Prostate gland (tissue), 2 donors: ENCODE data around the gene ITIH3. TPM values are rescaled to one million over a fixed set of nuclear protein-coding genes. Genes with fewer than 3 reads are reported as not detected.

Experiments used
- DNase-seq: peaks from one replicate; pipeline ENCODE4 v3.0.0-alpha.2; 2019; ENCODE audit warnings: low spot score
- H3K27ac ChIP-seq, 2 donors: fragments of 200-600 bp; sonication (generic); 2 replicates each; pipeline ENCODE4 v1.5.1; 2017 to 2019
- H3K27me3 ChIP-seq: fragments of 200-600 bp; sonication (generic); replicated peaks from 2 replicates; pipeline ENCODE4 v1.5.1; 2019; ENCODE audit not compliant: insufficient read depth
- H3K36me3 ChIP-seq, 2 donors: fragments of 200-600 bp; sonication (generic); 1 replicate in 1 of 2; 2 replicates in 1 of 2; pipeline versions ENCODE4 v1.5.1 to v1.8.1; 2017 to 2019
- H3K4me1 ChIP-seq: fragments of 200-600 bp; sonication (generic); replicated peaks from 2 replicates; pipeline ENCODE4 v1.5.1; 2019
- H3K4me3 ChIP-seq, 2 donors: fragments of 200-600 bp; sonication (generic); 2 replicates each; pipeline ENCODE4 v1.5.1; 2017 to 2019
- H3K9me3 ChIP-seq: fragments of 200-600 bp; sonication (generic); 2 replicates; pipeline ENCODE4 v1.5.1; 2017
- CTCF ChIP-seq, 4 experiments: fragments of 200-600 bp in 2 of 4; fragments of 450-650 bp in 2 of 4; sonication (generic) in 2 of 4; IDR thresholded peaks; 1 replicate in 3 of 4; 2 replicates in 1 of 4; pipeline ENCODE4 v1.5.1; 2016 to 2019; ENCODE audit warnings: antibody characterized with exemption in 4 of 4, mild to moderate bottlenecking in 2 of 4, moderate library complexity in 2 of 4
- POLR2A ChIP-seq: fragments of 450-650 bp; IDR thresholded peaks from one replicate; pipeline ENCODE4 v1.6.1; 2016; ENCODE audit warnings: antibody characterized with exemption, mild to moderate bottlenecking
- POLR2AphosphoS5 ChIP-seq: sonication (generic); formaldehyde crosslinking; IDR thresholded peaks from one replicate; pipeline ENCODE4 v1.6.1; 2017; ENCODE audit warnings: antibody characterized with exemption
- WGBS: methylation state at CpG from one replicate; pipeline ENCODE4 v1.1.5; 2018; 5-methylcytosine and 5-hydroxymethylcytosine counted together
- intact Hi-C: fragments of 100-400 bp; cut with DNase I; formaldehyde crosslinking; loops from one replicate; pipeline ENCODE4 v1.14.2; 2022
- total RNA-seq, 2 donors: library from RNA; depleted of rRNA; stranded (reverse); fragments of >200 nt; gene quantifications; one replicate each; pipeline ENCODE4 v1.1.0, GENCODE V29; 2016

ITIH3 gene
- total RNA-seq, 2 donors from 2014 or later = 0.46 to 9.6 TPM

DNA sequence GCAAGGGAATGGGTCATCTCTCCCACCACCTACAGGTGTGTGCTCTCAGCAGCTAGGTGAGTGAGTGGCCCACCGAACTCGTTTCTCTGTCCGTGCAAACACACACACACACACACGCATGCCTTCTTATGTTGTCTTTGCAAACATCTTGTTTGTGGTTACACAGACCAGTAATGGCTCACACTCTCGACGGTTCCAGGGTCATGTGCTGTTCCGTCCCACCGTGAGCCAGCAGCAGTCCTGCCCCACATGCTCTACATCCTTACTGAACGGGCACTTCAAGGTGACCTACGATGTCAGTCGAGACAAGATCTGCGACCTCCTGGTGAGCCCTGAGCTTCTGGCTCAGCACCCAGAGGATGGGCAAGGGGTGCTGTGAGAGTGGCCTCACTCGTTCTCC lies 12.9 kb upstream of the ITIH3 start:
- Histone ChIP-seq H3K4me1 (no peaks in the 10 kb centered on the region), H3K9me3 (no peaks in the 10 kb centered on the region), H3K4me3 (no peak overlapping the region), H3K36me3 (no peaks in the 10 kb centered on the region), H3K27me3 (peaks cover 1% of the 10 kb centered on the region), H3K27ac (no peak overlapping the region)
- intact Hi-C loops = no loop called here
- 51% methylated on average over 13 of the region's 13 CpGs for WGBS
- TF ChIP-seq POLR2A = no peak
- no peak for TF ChIP-seq CTCF (IDR thresholded peaks at IDR 0.05)
- no peak for TF ChIP-seq POLR2AphosphoS5
- DNase-seq = no peak

- no peak for DNase-seq
- Histone ChIP-seq H3K27ac (no peak overlapping the region), H3K4me1 (no peaks in the 10 kb centered on the region), H3K4me3 (no peak overlapping the region), H3K9me3 (no peaks in the 10 kb centered on the region), H3K36me3 (no peaks in the 10 kb centered on the region), H3K27me3 (peaks cover 1% of the 10 kb centered on the region)
- intact Hi-C loops = no loop called here
- TF ChIP-seq CTCF (IDR thresholded peaks at IDR 0.05) = no peak
- TF ChIP-seq POLR2A = no peak
- TF ChIP-seq POLR2AphosphoS5 = no peak
- 66% methylated on average over 12 of the region's 12 CpGs for WGBS
These were observed 12.0 kb upstream of the ITIH3 start for GRCh38 chr3:52782412-52783210.

DNA sequence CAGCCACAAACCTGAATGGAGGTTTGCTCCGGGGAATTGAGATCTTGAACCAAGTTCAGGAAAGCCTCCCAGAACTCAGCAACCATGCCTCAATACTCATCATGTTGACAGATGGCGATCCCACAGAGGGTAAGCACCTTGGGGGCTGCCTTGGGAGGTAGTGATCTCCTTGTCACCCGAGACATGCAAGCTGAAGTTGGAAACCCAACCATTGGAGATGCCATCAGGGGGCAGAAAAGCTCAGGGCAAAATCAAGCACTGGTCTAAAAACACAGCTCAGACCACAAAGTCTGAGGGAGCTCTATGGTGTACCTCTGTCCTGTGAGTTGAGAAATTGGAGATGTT lies 11.4 kb upstream of the ITIH3 start:
- WGBS = 86% methylated on average over 3 of the region's 3 CpGs
- no peaks in the 10 kb centered on the region for H3K9me3 ChIP-seq
- H3K36me3 ChIP-seq = no peaks in the 10 kb centered on the region
- peaks cover 1% of the 10 kb centered on the region for H3K27me3 ChIP-seq
- intact Hi-C loops = no loop called here
- no peak overlapping the region for H3K27ac ChIP-seq
- no peaks in the 10 kb centered on the region for H3K4me1 ChIP-seq
- H3K4me3 ChIP-seq = no peak overlapping the region
- DNase-seq = no peak
- no peak for TF ChIP-seq POLR2A
- no peak for TF ChIP-seq POLR2AphosphoS5
- TF ChIP-seq CTCF (IDR thresholded peaks at IDR 0.05) = no peak

GRCh38 chr3:52784021-52784621 lies 10.5 kb upstream of the ITIH3 start:
- H3K9me3 ChIP-seq = no peaks in the 10 kb centered on the region
- 82% methylated on average over 18 of the region's 18 CpGs for WGBS
- no peak for DNase-seq
- H3K36me3 ChIP-seq = no peaks in the 10 kb centered on the region
- TF ChIP-seq CTCF (IDR thresholded peaks at IDR 0.05) (no peak), POLR2AphosphoS5 (no peak), POLR2A (no peak)
- intact Hi-C loops = no loop called here
- H3K27me3 ChIP-seq = peaks cover 1% of the 10 kb centered on the region
- no peak overlapping the region for H3K27ac ChIP-seq
- no peaks in the 10 kb centered on the region for H3K4me1 ChIP-seq
- no peak overlapping the region for H3K4me3 ChIP-seq
